SK-N-SH (cell line): ENCODE results near the gene HMG20A. TPM values are rescaled to one million over a fixed set of nuclear protein-coding genes. Genes with fewer than 3 reads are reported as not detected.

Experiments
- CTCF ChIA-PET: fragments of 300-600, 350-600 bp; formaldehyde crosslinking; extraction: SDS; loops from one replicate; lab custom pipeline; 2021; lab: Yijun Ruan, JAX
- POLR2A ChIA-PET: fragments of 350-600 bp; sonication (Branson Sonifier 250); formaldehyde crosslinking; extraction: SDS; loops from one replicate; lab custom pipeline; 2020; ENCODE audit warnings: antibody characterized with exemption, inconsistent platforms; lab: Yijun Ruan, JAX
- DNase-seq: peaks from one replicate; pipeline ENCODE4 v3.0.0; 2012
- H2AFZ ChIP-seq: fragments of 200-600 bp; sonication (generic); 2 replicates; pipeline ENCODE4 v1.8.1; 2016; ENCODE audit warnings: antibody characterized with exemption, mild to moderate bottlenecking, low read depth
- H3F3A ChIP-seq: fragments of 200-600 bp; sonication (generic); replicated peaks from 2 replicates; pipeline ENCODE3; 2016; ENCODE audit warnings: antibody characterized with exemption, mild to moderate bottlenecking; ENCODE audit not compliant: insufficient read depth
- H3K27ac ChIP-seq, 2 experiments: fragments of 200-500 bp in 1 of 2; fragments of 200-600 bp in 1 of 2; sonication (Bioruptor generic) in 1 of 2; sonication (generic), shearing (Covaris generic) in 1 of 2; 2 replicates each; pipeline versions ENCODE4 v1.5.1 to v1.6.1; 2014 to 2016; ENCODE audit warnings: low read depth in 2 of 2, inconsistent platforms in 1 of 2, low read length in 1 of 2, mild to moderate bottlenecking in 1 of 2, mixed read lengths in 1 of 2
- H3K27me3 ChIP-seq: fragments of 200-600 bp; sonication (generic), shearing (Covaris generic); 2 replicates; pipeline ENCODE4 v1.6.1; 2016; ENCODE audit warnings: mixed run types; ENCODE audit not compliant: insufficient read depth
- H3K36me3 ChIP-seq, 2 experiments: fragments of 200-500 bp in 1 of 2; fragments of 200-600 bp in 1 of 2; sonication (Bioruptor generic) in 1 of 2; sonication (generic) in 1 of 2; replicated peaks in 1 of 2; 2 replicates each; pipeline versions ENCODE3 to v1.5.1; 2014 to 2016; ENCODE audit warnings: low read length in 1 of 2, mild to moderate bottlenecking in 1 of 2; ENCODE audit not compliant: insufficient read depth in 2 of 2, control insufficient read depth in 1 of 2
- H3K4me1 ChIP-seq, 2 experiments: fragments of 200-500 bp in 1 of 2; fragments of 200-600 bp in 1 of 2; sonication (Bioruptor generic) in 1 of 2; sonication (generic), shearing (Covaris generic) in 1 of 2; 2 replicates each; pipeline versions ENCODE4 v1.5.1 to v1.6.1; 2014 to 2016; ENCODE audit warnings: low read depth in 1 of 2, low read length in 1 of 2, mixed run types in 1 of 2; ENCODE audit not compliant: insufficient read depth in 2 of 2, control insufficient read depth in 1 of 2
- H3K4me2 ChIP-seq: fragments of 200-600 bp; sonication (generic), shearing (Covaris generic); 2 replicates; pipeline ENCODE4 v1.6.1; 2017; ENCODE audit warnings: mixed run types
- H3K4me3 ChIP-seq, 2 experiments: fragments of 200-500 bp in 1 of 2; fragments of 200-600 bp in 1 of 2; sonication (Bioruptor generic) in 1 of 2; sonication (generic), shearing (Covaris generic) in 1 of 2; 2 replicates each; pipeline versions ENCODE4 v1.5.1 to v1.8.1; 2014 to 2016; ENCODE audit warnings: low read depth in 2 of 2, inconsistent platforms in 1 of 2, low read length in 1 of 2, mild to moderate bottlenecking in 1 of 2, mixed read lengths in 1 of 2, moderate library complexity in 1 of 2
- H3K79me2 ChIP-seq: fragments of 200-600 bp; sonication (generic); 2 replicates; pipeline ENCODE4 v1.8.1; 2017; ENCODE audit warnings: mild to moderate bottlenecking; ENCODE audit not compliant: insufficient read depth
- H3K9ac ChIP-seq: fragments of 200-600 bp; sonication (generic); 2 replicates; pipeline ENCODE4 v1.6.1; 2017; ENCODE audit warnings: mixed run types
- H3K9me2 ChIP-seq: fragments of 200-600 bp; sonication (generic); 2 replicates; pipeline ENCODE4 v1.6.1; 2017; ENCODE audit warnings: mixed run types
- H3K9me3 ChIP-seq: fragments of 200-600 bp; sonication (generic); 2 replicates; pipeline ENCODE4 v1.6.1; 2017; ENCODE audit warnings: mixed run types, mild to moderate bottlenecking, moderate library complexity
- H4K20me1 ChIP-seq: fragments of 200-600 bp; sonication (generic); 2 replicates; pipeline ENCODE4 v1.6.1; 2017; ENCODE audit warnings: mild to moderate bottlenecking, mixed run types; ENCODE audit not compliant: insufficient read depth
- CTCF ChIP-seq: fragments of 200-600 bp; sonication (generic); IDR thresholded peaks from 2 replicates; pipeline ENCODE4 v1.6.1; 2017; ENCODE audit warnings: antibody characterized with exemption, mild to moderate bottlenecking, moderate library complexity
- EP300 ChIP-seq, 2 experiments: IDR thresholded peaks; 2 replicates each; pipeline versions ENCODE4 v1.4.0 to v1.6.1; 2012; ENCODE audit warnings: borderline replicate concordance in 1 of 2, low read depth in 1 of 2, low read length in 1 of 2
- EZH2phosphoT487 ChIP-seq: fragments of 200-600 bp; sonication (generic); IDR thresholded peaks from 2 replicates; pipeline ENCODE4 v1.6.1; 2017; ENCODE audit warnings: low read depth, mixed run types, mild to moderate bottlenecking, antibody characterized with exemption, moderate library complexity, borderline replicate concordance
- FOXJ3 ChIP-seq: sonication (generic); formaldehyde crosslinking; IDR thresholded peaks from 2 replicates; pipeline ENCODE4 v1.5.1; 2020; ENCODE audit warnings: mild to moderate bottlenecking, missing genetic modification reagents
- GABPA ChIP-seq: IDR thresholded peaks from 2 replicates; pipeline ENCODE4 v1.4.0; 2012; ENCODE audit warnings: low read depth, mild to moderate bottlenecking
- GATA2 ChIP-seq: sonication (generic); formaldehyde crosslinking; IDR thresholded peaks from 2 replicates; pipeline ENCODE4 v1.5.0; 2020; ENCODE audit warnings: mild to moderate bottlenecking, missing genetic modification reagents
- MAX ChIP-seq: IDR thresholded peaks from 2 replicates; pipeline ENCODE4 v1.4.0; 2012; ENCODE audit warnings: low read depth
- NRF1 ChIP-seq: IDR thresholded peaks from 2 replicates; pipeline ENCODE4 v1.6.1; 2012; ENCODE audit warnings: low read depth, mild to moderate bottlenecking, low read length
- PBX3 ChIP-seq: IDR thresholded peaks from 2 replicates; pipeline ENCODE4; 2012
- SIN3A ChIP-seq: IDR thresholded peaks from 2 replicates; pipeline ENCODE4 v1.6.1; 2012; ENCODE audit warnings: low read depth, mild to moderate bottlenecking, low read length, moderate library complexity, borderline replicate concordance
- SMC3 ChIP-seq: IDR thresholded peaks from 2 replicates; pipeline ENCODE4 v1.6.1; 2012; ENCODE audit warnings: low read depth, low read length, improper control_type of control experiment
- TEAD4 ChIP-seq: IDR thresholded peaks from 2 replicates; pipeline ENCODE4 v1.4.0; 2012; ENCODE audit warnings: mild to moderate bottlenecking, borderline replicate concordance; ENCODE audit not compliant: insufficient read depth
- USF1 ChIP-seq: IDR thresholded peaks from 2 replicates; pipeline ENCODE4 v1.4.0; 2012; ENCODE audit warnings: low read depth, borderline replicate concordance
- USF2 ChIP-seq: fragments of 150-350 bp; IDR thresholded peaks from 2 replicates; pipeline ENCODE4 v1.6.1; 2017; ENCODE audit warnings: antibody characterized with exemption, low read length, low read depth, borderline replicate concordance
- YY1 ChIP-seq: IDR thresholded peaks from 2 replicates; pipeline ENCODE4 v1.4.0; 2012; ENCODE audit warnings: low read depth, mild to moderate bottlenecking
- WGBS: methylation state at CpG from one replicate; pipeline ENCODE4 v1.1.6; 2017; ENCODE audit warnings: low lambda C conversion rate; 5-methylcytosine and 5-hydroxymethylcytosine counted together
- polyA plus RNA-seq, 3 experiments: library from polyadenylated mRNA; depleted of rRNA; stranded (reverse); fragments of >200 nt; gene quantifications; 2 replicates each; pipeline ENCODE4 v1.2.3, GENCODE V29; 2012

Gene HMG20A
- polyA plus RNA-seq, 1 of the 3 experiments (the other 2 are of a cell fraction): 27.7 TPM

- TF ChIP-seq GABPA (no peak), YY1 (no peak), PBX3 (no peak), CTCF (no peak), SIN3A (no peak), EZH2phosphoT487 (no peak), SMC3 (no peak)
Measured at GRCh38 chr15:77475001-77475400, 54.3 kb downstream of the HMG20A start (continued).

- Histone ChIP-seq H3K4me3 (no peak overlapping the region), H3K9me2 (no peaks in the 10 kb centered on the region), H4K20me1 (no peaks in the 10 kb centered on the region), H3K9me3 (no peaks in the 10 kb centered on the region), H3F3A (no peaks in the 10 kb centered on the region), H2AFZ (no peak overlapping the region), H3K4me1 (peaks cover 4 to 8% of the 10 kb centered on the region in 2 experiments; a peak in 3 of 4 replicates), H3K27me3 (no peaks in the 10 kb centered on the region), H3K79me2 (no peaks in the 10 kb centered on the region), H3K4me2 (no peak overlapping the region), H3K36me3 (peaks cover 68 to 69% of the 10 kb centered on the region in 2 experiments), H3K9ac (no peak overlapping the region), H3K27ac (no peak overlapping the region)
- WGBS: 98% methylated on average over 5 of the region's 5 CpGs
- TF ChIP-seq USF1: no peak
- no peak for TF ChIP-seq EP300 (IDR thresholded peaks at IDR 0.05; ENCODE audit: borderline replicate concordance in 1 of 2, low read depth in 1 of 2, low read length in 1 of 2)
- TF ChIP-seq SMC3: no peak
- no peak for TF ChIP-seq TEAD4
- no peak for TF ChIP-seq FOXJ3 (CRISPR knock-in tag)
- TF ChIP-seq NRF1: no peak
- no peak for TF ChIP-seq MAX
- TF ChIP-seq CTCF: no peak
- no peak for TF ChIP-seq GATA2 (CRISPR knock-in tag)
- TF ChIP-seq USF2: no peak
- no peak for DNase-seq
- ChIA-PET POLR2A (no interaction called here), CTCF (interaction anchor here (0.8 to 1.6 kb wide), 4 partner anchors 10 to 57 kb away, joined by 3 to 4 read pairs (median 3); no protein-coding TSS in a partner anchor)
Measured at GRCh38 chr15:77475898-77476297, 55.2 kb downstream of the HMG20A start.
